Left ventricle myocardium inferior (tissue), 1 donor: ENCODE results near the gene RNASEH2A. TPM values are rescaled to one million over a fixed set of nuclear protein-coding genes. Genes with fewer than 3 reads are reported as not detected.

Experiments used
- DNase-seq: peaks from one replicate; pipeline ENCODE4 v3.0.0-alpha.2; 2020
- H3K27ac ChIP-seq: fragments of 200-600 bp; replicated peaks from 2 replicates; pipeline ENCODE4 v1.8.0; 2021
- H3K27me3 ChIP-seq: fragments of 200-600 bp; 2 replicates; pipeline ENCODE4 v1.8.0; 2021; ENCODE audit warnings: low read depth
- H3K36me3 ChIP-seq: fragments of 200-600 bp; 2 replicates; pipeline ENCODE4 v1.8.0; 2021
- H3K4me1 ChIP-seq: fragments of 200-600 bp; 2 replicates; pipeline ENCODE4 v1.8.0; 2021
- H3K4me3 ChIP-seq: fragments of 200-600 bp; 2 replicates; pipeline ENCODE4 v1.8.0; 2021; ENCODE audit warnings: mild to moderate bottlenecking, moderate library complexity
- H3K9me3 ChIP-seq: fragments of 200-600 bp; replicated peaks from 2 replicates; pipeline ENCODE4 v1.8.0; 2021
- intact Hi-C: fragments of 100-400 bp; cut with micrococcal nuclease; formaldehyde crosslinking; loops from one replicate; pipeline ENCODE4 v1.11.0; 2022
- microRNA-seq: library from miRNA; unstranded; fragments of <30 nt; microRNA quantifications from one replicate; pipeline ENCODE4 v1.2.0, GENCODE V29; 2020
- total RNA-seq: library from RNA; stranded (reverse); fragmentation: NEBNext Ultra II Directional; extraction: Animal tissue kit (Norgen Biotek cat#: 25700); gene quantifications from one replicate; pipeline ENCODE4 v1.2.1, GENCODE V29; 2021
- TF ChIP-seq, protein P1 (sequence below): fragments of 200-600 bp; IDR thresholded peaks from 2 replicates; pipeline ENCODE4 v1.8.0; 2021; ENCODE audit warnings: antibody characterized with exemption, mild to moderate bottlenecking, borderline replicate concordance
- donor health status: DM: no; HTN: yes; CAD: no; lungs with severe emphysema.

Gene RNASEH2A
- total RNA-seq, 1 donor from 2014 or later: 2.5 TPM

DNA sequence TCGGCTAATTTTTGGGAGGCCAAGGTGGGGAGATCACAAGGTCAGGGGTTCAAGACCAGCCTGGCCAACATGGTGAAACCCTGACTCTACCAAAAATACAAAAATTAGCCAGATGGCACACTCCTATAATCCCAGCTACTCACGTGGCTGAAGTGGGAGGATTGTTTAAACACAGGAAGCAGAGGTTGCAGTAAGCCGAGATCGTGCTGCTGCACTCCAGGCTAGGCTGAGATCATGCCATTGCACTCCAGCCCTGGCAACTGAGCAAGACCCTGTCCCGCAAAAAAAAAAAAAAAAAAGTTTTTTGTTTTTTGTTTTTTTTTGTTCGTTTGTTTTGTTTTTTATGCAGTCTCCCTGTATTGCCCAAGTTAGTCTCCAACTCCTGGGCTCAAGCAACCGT, 53.2 kb downstream of the RNASEH2A start:
- no peaks in the 10 kb centered on the region for H3K36me3 ChIP-seq
- no peak for DNase-seq
- peaks cover 28% of the 10 kb centered on the region for H3K9me3 ChIP-seq
- peaks cover 9% of the 10 kb centered on the region for H3K27me3 ChIP-seq
- TF ChIP-seq, protein P1, sequence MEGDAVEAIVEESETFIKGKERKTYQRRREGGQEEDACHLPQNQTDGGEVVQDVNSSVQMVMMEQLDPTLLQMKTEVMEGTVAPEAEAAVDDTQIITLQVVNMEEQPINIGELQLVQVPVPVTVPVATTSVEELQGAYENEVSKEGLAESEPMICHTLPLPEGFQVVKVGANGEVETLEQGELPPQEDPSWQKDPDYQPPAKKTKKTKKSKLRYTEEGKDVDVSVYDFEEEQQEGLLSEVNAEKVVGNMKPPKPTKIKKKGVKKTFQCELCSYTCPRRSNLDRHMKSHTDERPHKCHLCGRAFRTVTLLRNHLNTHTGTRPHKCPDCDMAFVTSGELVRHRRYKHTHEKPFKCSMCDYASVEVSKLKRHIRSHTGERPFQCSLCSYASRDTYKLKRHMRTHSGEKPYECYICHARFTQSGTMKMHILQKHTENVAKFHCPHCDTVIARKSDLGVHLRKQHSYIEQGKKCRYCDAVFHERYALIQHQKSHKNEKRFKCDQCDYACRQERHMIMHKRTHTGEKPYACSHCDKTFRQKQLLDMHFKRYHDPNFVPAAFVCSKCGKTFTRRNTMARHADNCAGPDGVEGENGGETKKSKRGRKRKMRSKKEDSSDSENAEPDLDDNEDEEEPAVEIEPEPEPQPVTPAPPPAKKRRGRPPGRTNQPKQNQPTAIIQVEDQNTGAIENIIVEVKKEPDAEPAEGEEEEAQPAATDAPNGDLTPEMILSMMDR: no peak
- H3K4me1 ChIP-seq: no peaks in the 10 kb centered on the region
- no peak overlapping the region for H3K4me3 ChIP-seq
- H3K27ac ChIP-seq: no peak overlapping the region
- intact Hi-C loops: no loop called here

Small RNA genes lying within 50 kb of the gene (microRNA-seq; reads per million reads assigned to microRNA genes)
- not detected for gene MIR5684
- gene MIR6794: not detected

Other genes starting within 250 kb of the RNASEH2A start
- gene ZNF490, start 195.8 kb upstream of the RNASEH2A start, total RNA-seq: 4.1 TPM
- 15.4 TPM for gene ZNF791, start 195.7 kb upstream of the RNASEH2A start, total RNA-seq
- 26.7 TPM for gene MAN2B1, start 139.8 kb upstream of the RNASEH2A start, total RNA-seq
- 8.4 TPM for gene WDR83, start 139.8 kb upstream of the RNASEH2A start, total RNA-seq
- gene DHPS, start 124.7 kb upstream of the RNASEH2A start, total RNA-seq: 50.8 TPM
- gene GNG14, start 118.6 kb upstream of the RNASEH2A start, total RNA-seq: not detected
- 1.8 TPM for gene FBXW9, start 110.0 kb upstream of the RNASEH2A start, total RNA-seq
- 33.1 TPM for gene TNPO2, start 82.7 kb upstream of the RNASEH2A start, total RNA-seq
- 122 TPM for gene TRIR, start 71.9 kb upstream of the RNASEH2A start, total RNA-seq
- 65.1 TPM for gene GET3, start 69.1 kb upstream of the RNASEH2A start, total RNA-seq
- not detected for gene BEST2, start 54.8 kb upstream of the RNASEH2A start, total RNA-seq
- gene HOOK2, start 31.0 kb upstream of the RNASEH2A start, total RNA-seq: 66.3 TPM
- 26.7 TPM for gene JUNB, start 15.1 kb upstream of the RNASEH2A start, total RNA-seq
- 700 TPM for gene PRDX2, start 4.8 kb upstream of the RNASEH2A start, total RNA-seq
- gene THSD8, start 4.5 kb upstream of the RNASEH2A start, total RNA-seq: 2.7 TPM
- not detected for gene RTBDN, start 28.0 kb downstream of the RNASEH2A start, total RNA-seq
- gene MAST1, start 31.9 kb downstream of the RNASEH2A start, total RNA-seq: not detected
- gene DNASE2, start 74.9 kb downstream of the RNASEH2A start, total RNA-seq: 19.7 TPM
- gene KLF1, start 80.6 kb downstream of the RNASEH2A start, total RNA-seq: not detected
- 41.8 TPM for gene GCDH, start 84.6 kb downstream of the RNASEH2A start, total RNA-seq
- not detected for gene SYCE2, start 112.7 kb downstream of the RNASEH2A start, total RNA-seq
- gene FARSA, start 127.1 kb downstream of the RNASEH2A start, total RNA-seq: 37.8 TPM
- 365 TPM for gene CALR, start 132.0 kb downstream of the RNASEH2A start, total RNA-seq
- 150 TPM for gene RAD23A, start 139.3 kb downstream of the RNASEH2A start, total RNA-seq
- 31.4 TPM for gene GADD45GIP1, start 150.6 kb downstream of the RNASEH2A start, total RNA-seq
- 12.7 TPM for gene DAND5, start 163.0 kb downstream of the RNASEH2A start, total RNA-seq
- gene NFIX, start 188.9 kb downstream of the RNASEH2A start, total RNA-seq: 118 TPM